NCI-H128 (cell line): ENCODE measurements around the gene PIP5KL1.

ENCODE experiments used
- DNase-seq: peaks from one replicate; lab custom pipeline; 2025; ENCODE audit not compliant: unreplicated experiment; lab: John Stamatoyannopoulos, UW

PIP5KL1 gene

GRCh38 chr9:127875306-127875966 lies 55.1 kb downstream of the PIP5KL1 start:
- no peak for DNase-seq

GRCh38 chr9:127874301-127875221 lies 56.0 kb downstream of the PIP5KL1 start:
- no peak for DNase-seq

DNA sequence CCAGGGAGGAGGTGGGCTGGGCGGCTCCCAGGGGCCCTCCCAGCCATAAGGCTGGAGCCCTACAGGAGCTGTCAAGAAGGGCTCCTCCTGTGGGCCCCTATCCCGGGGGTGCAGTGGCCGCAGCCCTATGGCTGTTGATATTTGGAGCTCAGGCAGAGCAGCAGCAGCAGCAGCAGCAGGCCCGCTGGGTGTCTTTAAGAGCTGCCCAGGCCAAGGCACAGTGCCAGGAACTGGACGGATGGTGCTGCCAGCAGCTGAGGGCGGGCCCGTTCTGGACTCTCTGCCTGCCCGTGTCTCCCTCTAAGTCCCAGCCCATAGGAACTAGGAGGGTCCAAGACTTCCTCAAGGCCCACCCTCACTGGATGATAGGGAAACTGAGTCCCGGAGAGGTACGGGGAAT lies 56.7 kb downstream of the PIP5KL1 start:
- DNase-seq: no peak

GRCh38 chr9:127873223-127873691 lies 57.3 kb downstream of the PIP5KL1 start:
- DNase-seq: no peak

- DNase-seq: no peak
Observed at GRCh38 chr9:127872369-127873222, 58.0 kb downstream of the PIP5KL1 start.

DNA sequence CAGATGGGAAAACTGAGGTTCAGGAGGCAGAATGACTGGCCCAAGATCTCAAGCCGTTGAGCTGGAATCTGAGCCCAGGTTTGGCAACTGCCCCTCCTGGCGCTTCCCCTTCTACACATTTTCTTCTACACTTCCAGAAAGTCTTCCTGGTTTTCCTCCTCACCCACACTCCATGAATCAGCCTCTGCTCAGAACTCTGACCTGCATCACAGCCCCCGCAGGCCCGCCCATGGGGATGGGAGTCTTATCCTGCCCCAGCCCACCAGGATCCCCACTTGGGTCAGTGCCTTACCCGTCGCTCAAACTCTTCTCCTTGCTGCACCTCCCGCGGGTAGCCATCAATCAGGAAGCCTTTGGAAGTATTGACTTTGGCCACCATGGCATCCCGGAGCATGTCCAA lies 59.0 kb downstream of the PIP5KL1 start:
- no peak for DNase-seq

- DNase-seq: no peak
Observed at GRCh38 chr9:127870887-127871286, 59.7 kb downstream of the PIP5KL1 start.
